Right lobe of liver (tissue), 6 donors: ENCODE measurements around the gene FIBP. TPM values are rescaled to one million over a fixed set of nuclear protein-coding genes. Genes with fewer than 3 reads are reported as not detected.

Source experiments
- ATAC-seq, 4 donors: fragments of 200-7000 bp; cut with Tn5 transposase; one replicate each; pipeline ENCODE4 v1.9.1; 2020; ENCODE audit warnings: mild to moderate bottlenecking in 4 of 4, moderate library complexity in 4 of 4
- DNase-seq, 3 donors: peaks; one replicate each; pipeline ENCODE4 v3.0.0-alpha.2; 2020
- H3K27ac ChIP-seq, 3 donors: fragments of 200-600 bp; one replicate each; pipeline ENCODE4 v1.8.0; 2022
- H3K27me3 ChIP-seq, 2 donors: fragments of 200-600 bp; one replicate each; pipeline ENCODE4 v1.8.0; 2022
- H3K36me3 ChIP-seq, 4 donors: fragments of 200-600 bp; sonication (generic) in 1 of 4; one replicate each; pipeline versions ENCODE4 v1.5.1 to v1.8.0; 2017 to 2022; ENCODE audit warnings: control low read depth in 1 of 4
- H3K4me1 ChIP-seq, 4 donors: fragments of 200-600 bp; sonication (generic) in 1 of 4; one replicate each; pipeline versions ENCODE4 v1.5.1 to v1.8.0; 2017 to 2022; ENCODE audit warnings: control low read depth in 1 of 4
- H3K4me3 ChIP-seq, 3 donors: fragments of 200-600 bp; one replicate each; pipeline ENCODE4 v1.8.0; 2022
- H3K9me3 ChIP-seq, 4 donors: fragments of 200-600 bp; sonication (generic) in 1 of 4; one replicate each; pipeline versions ENCODE4 v1.5.1 to v1.8.0; 2017 to 2022; ENCODE audit warnings: control low read depth in 1 of 4
- POLR2A ChIP-seq: fragments of 450-650 bp; IDR thresholded peaks from one replicate; pipeline ENCODE4 v1.6.1; 2017; ENCODE audit warnings: antibody characterized with exemption, mild to moderate bottlenecking
- WGBS: methylation state at CpG from one replicate; pipeline ENCODE4 v1.1.6; 2018; ENCODE audit warnings: low coverage, low lambda C conversion rate; ENCODE audit not compliant: insufficient coverage; ENCODE audit errors: missing lambda C conversion rate; 5-methylcytosine and 5-hydroxymethylcytosine counted together
- intact Hi-C, 2 donors: fragments of 100-400 bp; cut with DNase I; formaldehyde crosslinking; loops; one replicate each; pipeline versions ENCODE4 v1.11.2 to v1.14.1; 2022
- total RNA-seq, 6 experiments: library from RNA; depleted of rRNA in 2 of 6; stranded (reverse); fragments of >200 nt in 2 of 6; fragmentation: NEBNext Ultra II Directional in 3 of 6; extraction: Animal tissue kit (Norgen Biotek cat#: 25700) in 3 of 6; gene quantifications; one replicate each; pipeline versions ENCODE4 v1.1.0 to v1.2.4, GENCODE V29; 2016 to 2023
- TF ChIP-seq, protein P1 (sequence below), 4 donors: fragments of 200-600 bp in 3 of 4; fragments of 450-650 bp in 1 of 4; IDR thresholded peaks; one replicate each; pipeline versions ENCODE4 v1.5.1 to v1.8.0; 2016 to 2022; ENCODE audit warnings: antibody characterized with exemption in 4 of 4, mild to moderate bottlenecking in 2 of 4
- donor health status: DM: no; HTN: yes; CAD: no.
- donor health status: DM: no; HTN: no; CAD: no.
- donor health status: DM: no; HTN: no; CAD: no.
- donor health status: DM: no; HTN: yes; CAD: no.
- donor health status: DM: no; HTN: yes; CAD: no.

FIBP gene
- total RNA-seq, 6 experiments from 2014 or later = 19.4 to 66.1 (median 23.3) TPM

DNA sequence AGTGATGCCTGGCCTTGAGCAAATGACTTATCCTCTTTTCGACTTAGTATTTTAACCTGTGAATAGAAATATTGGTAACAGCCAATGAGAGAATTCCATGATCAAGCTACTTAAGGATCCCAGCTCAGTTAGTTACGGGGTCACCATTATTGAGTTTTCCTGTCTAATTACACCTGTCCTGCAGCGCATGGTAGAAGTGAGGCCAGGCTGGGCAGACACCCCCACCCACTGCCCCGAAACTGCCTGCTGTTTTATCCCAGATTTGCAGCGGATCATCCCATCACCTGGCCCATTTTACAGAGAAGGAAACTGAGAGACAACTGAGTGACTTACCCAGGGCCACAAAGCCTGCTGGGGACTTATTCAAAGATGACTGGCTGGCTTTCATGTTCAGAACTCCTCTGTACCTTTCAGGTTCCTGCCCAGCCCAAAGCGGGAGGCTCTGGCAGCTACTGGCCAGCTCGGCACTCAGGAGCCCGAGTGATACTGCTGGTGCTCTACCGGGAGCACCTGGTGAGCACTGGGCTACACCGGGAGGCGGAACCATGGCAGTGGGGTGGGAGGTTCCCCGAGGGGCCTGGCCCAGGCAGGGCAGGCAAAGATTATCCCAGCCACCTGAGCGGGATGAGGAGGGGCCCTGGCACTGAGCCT is 26.6 kb downstream of the FIBP start:
- no peak for TF ChIP-seq POLR2A
- TF ChIP-seq, protein P1, sequence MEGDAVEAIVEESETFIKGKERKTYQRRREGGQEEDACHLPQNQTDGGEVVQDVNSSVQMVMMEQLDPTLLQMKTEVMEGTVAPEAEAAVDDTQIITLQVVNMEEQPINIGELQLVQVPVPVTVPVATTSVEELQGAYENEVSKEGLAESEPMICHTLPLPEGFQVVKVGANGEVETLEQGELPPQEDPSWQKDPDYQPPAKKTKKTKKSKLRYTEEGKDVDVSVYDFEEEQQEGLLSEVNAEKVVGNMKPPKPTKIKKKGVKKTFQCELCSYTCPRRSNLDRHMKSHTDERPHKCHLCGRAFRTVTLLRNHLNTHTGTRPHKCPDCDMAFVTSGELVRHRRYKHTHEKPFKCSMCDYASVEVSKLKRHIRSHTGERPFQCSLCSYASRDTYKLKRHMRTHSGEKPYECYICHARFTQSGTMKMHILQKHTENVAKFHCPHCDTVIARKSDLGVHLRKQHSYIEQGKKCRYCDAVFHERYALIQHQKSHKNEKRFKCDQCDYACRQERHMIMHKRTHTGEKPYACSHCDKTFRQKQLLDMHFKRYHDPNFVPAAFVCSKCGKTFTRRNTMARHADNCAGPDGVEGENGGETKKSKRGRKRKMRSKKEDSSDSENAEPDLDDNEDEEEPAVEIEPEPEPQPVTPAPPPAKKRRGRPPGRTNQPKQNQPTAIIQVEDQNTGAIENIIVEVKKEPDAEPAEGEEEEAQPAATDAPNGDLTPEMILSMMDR (IDR thresholded peaks at IDR 0.05) = no peak
- DNase-seq (peak in 2 of 3 donors; percentile 47 to 52), ATAC-seq (no peak)
- peak overlapping the region; percentile 86 to 98 (median 97) for H3K4me3 ChIP-seq
- H3K9me3 ChIP-seq = no peaks in the 10 kb centered on the region
- intact Hi-C loops = no loop called here
- WGBS = 67% methylated on average over 2 of the region's 13 CpGs
- peaks cover 0 to 33% (median 18%) of the 10 kb centered on the region in 4 donors for H3K36me3 ChIP-seq
- H3K4me1 ChIP-seq = peaks cover 0 to 18% (median 0%) of the 10 kb centered on the region in 4 donors
- no peak overlapping the region for H3K27ac ChIP-seq
- H3K27me3 ChIP-seq = no peaks in the 10 kb centered on the region

DNA sequence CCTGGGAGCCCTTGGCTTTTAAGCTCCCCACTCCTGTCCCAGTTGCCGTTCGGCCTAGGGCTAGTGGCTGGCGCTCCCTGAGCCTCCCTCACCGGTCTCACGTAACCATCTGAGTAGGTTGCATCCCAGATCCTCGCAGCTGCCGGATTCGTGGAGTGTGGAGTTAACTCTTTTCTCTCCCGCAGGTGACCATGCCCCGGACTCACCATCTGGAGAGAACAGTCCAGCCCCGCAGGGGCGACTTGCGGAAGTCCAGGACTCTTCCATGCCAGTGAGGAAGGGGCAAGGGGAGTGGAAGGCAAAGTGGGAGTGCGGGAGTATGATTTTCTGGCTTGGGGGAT is 27.1 kb downstream of the FIBP start:
- TF ChIP-seq POLR2A = no peak
- TF ChIP-seq, protein P1 (IDR thresholded peaks at IDR 0.05) = no peak

DNA sequence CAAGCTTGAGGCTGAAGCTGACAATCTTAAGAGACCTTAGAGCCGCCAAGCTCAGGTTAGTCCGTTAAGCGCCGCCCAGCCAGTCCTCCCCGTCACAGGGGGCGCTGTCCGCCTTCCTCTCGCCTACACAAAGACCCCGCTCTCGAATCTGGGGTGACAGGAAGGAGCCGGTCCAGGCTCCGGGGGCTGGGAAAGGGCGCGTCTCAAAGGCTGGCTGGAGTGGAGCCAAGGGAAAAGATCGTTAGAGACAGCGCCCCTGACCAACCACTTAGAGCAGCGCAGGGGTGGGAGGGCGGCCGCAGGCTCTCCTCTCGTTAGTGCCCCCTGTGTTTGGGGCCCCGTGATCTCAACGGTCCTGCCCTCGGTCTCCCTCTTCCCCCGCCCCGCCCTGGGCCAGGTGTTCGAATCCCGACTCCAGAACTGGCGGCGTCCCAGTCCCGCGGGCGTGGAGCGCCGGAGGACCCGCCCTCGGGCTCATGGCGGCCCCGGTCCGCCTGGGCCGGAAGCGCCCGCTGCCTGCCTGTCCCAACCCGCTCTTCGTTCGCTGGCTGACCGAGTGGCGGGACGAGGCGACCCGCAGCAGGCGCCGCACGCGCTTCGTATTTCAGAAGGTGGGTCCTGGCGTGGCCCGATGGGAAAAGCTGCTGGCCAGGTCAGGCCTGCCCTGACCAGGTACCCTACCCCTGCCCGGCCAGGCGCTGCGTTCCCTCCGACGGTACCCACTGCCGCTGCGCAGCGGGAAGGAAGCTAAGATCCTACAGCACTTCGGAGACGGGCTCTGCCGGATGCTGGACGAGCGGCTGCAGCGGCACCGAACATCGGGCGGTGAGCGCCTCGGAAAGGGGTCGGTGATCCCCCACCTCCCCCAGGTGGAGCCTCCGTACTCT is 27.8 kb downstream of the FIBP start, which contains the start of gene MUS81:
Gene MUS81 (plus strand): TSS at position 156 of the 887 bp plus-strand sequence. CDS start 321 bp downstream, at position 477.
- DNase-seq (peak; percentile 96 to 98 (median 97)), ATAC-seq (peak; percentile 64 to 71 (median 66))
- peak within 1 kb of the TSS; percentile 86 to 98 (median 97) for H3K4me3 ChIP-seq
- intact Hi-C loops = no loop called here
- no peaks in the 10 kb centered on the region for H3K27me3 ChIP-seq
- H3K4me1 ChIP-seq = peaks cover 0 to 26% (median 4%) of the 10 kb centered on the region in 4 donors
- H3K9me3 ChIP-seq = no peaks in the 10 kb centered on the region
- H3K36me3 ChIP-seq = peaks cover 0 to 41% (median 17%) of the 10 kb centered on the region in 4 donors
- WGBS = 3% methylated on average over 14 of the region's 78 CpGs
- TF ChIP-seq, protein P1 (IDR thresholded peaks at IDR 0.05) = peak; percentile 74 to 95 (median 91)
- peak; percentile 79 for TF ChIP-seq POLR2A
- H3K27ac ChIP-seq = peak within 1 kb of the TSS; percentile 94 to 96 (median 95)

More for the DNA sequence above, 27.1 kb downstream of the FIBP start:
- no peak for DNase-seq
- Histone ChIP-seq H3K4me3 (peak overlapping the region; percentile 86 to 98 (median 97)), H3K4me1 (peaks cover 0 to 21% (median 2%) of the 10 kb centered on the region in 4 donors), H3K27ac (peak overlapping the region; percentile 94 to 96 (median 95)), H3K9me3 (no peaks in the 10 kb centered on the region), H3K36me3 (peaks cover 0 to 35% (median 15%) of the 10 kb centered on the region in 4 donors), H3K27me3 (no peaks in the 10 kb centered on the region)
- 0% methylated on average over 10 of the region's 14 CpGs for WGBS
- ATAC-seq = no peak
- intact Hi-C loops = no loop called here

DNA sequence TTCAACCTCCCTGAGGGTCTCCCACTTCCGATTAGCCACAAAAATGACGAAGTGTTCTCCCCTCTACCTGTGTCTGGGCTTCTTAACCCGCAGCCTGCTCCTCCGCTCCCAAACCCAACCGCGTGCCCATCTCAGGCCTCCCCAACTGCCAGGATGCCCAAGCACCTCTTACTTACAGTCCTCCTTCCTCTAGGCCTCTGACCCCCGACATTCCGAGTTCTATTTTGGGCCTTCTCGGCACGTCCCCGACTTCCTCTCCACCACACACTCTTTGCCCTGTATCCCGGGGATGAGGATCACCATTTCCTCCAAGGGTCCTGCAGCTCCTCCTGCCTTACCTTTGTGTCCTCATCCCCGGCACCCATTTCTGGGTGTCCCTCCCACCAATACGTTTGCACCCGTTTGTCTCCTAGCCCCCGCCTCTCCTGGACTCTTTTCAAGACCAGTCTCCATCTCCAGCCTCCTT is 28.4 kb downstream of the FIBP start:
- H3K36me3 ChIP-seq = peaks cover 0 to 43% (median 18%) of the 10 kb centered on the region in 4 donors
- H3K4me1 ChIP-seq = peaks cover 0 to 26% (median 4%) of the 10 kb centered on the region in 4 donors
- DNase-seq (peak in 2 of 3 donors; percentile 63 to 68), ATAC-seq (no peak)
- 5% methylated on average over 15 of the region's 16 CpGs for WGBS
- TF ChIP-seq POLR2A = no peak
- peak overlapping the region; percentile 86 to 98 (median 97) for H3K4me3 ChIP-seq
- H3K27ac ChIP-seq = peak overlapping the region; percentile 94 to 96 (median 95)
- no peaks in the 10 kb centered on the region for H3K27me3 ChIP-seq
- H3K9me3 ChIP-seq = no peaks in the 10 kb centered on the region
- intact Hi-C loops = no loop called here
